K562 (cell line): Measurements from ENCODE around the gene USP32.

ENCODE experiments used
- BHLHE40 ChIP-seq: IDR thresholded peaks from 2 replicates; pipeline ENCODE4 v1.6.1; 2011; ENCODE audit warnings: low read length, improper control_type of control experiment
- CHD1 ChIP-seq: fragments of 200-600 bp; sonication (generic); IDR thresholded peaks from one replicate; pipeline ENCODE4 v1.6.1; 2012; ENCODE audit warnings: mild to moderate bottlenecking, moderate library complexity, low read length, inconsistent platforms
- FOXJ3 ChIP-seq: sonication (generic); formaldehyde crosslinking; IDR thresholded peaks from 2 replicates; pipeline ENCODE4 v1.4.0; 2020; ENCODE audit warnings: mild to moderate bottlenecking, missing genetic modification reagents
- JUNB ChIP-seq: fragments of 450-650 bp; formaldehyde crosslinking; conservative IDR thresholded peaks from 2 replicates; pipeline ENCODE4 v1.4.0; 2020; ENCODE audit warnings: mild to moderate bottlenecking
- POLR2A ChIP-seq: fragments of 450-650 bp; conservative IDR thresholded peaks from 2 replicates; pipeline ENCODE4 v1.6.1; 2016
- SOX6 ChIP-seq: fragments of 450-650 bp; IDR thresholded peaks from 2 replicates; pipeline ENCODE4 v1.6.1; 2014; ENCODE audit warnings: mild to moderate bottlenecking
- ZNF217 ChIP-seq: sonication (generic); formaldehyde crosslinking; IDR thresholded peaks from 2 replicates; pipeline ENCODE4 v1.8.0; 2022; ENCODE audit warnings: mild to moderate bottlenecking, missing genetic modification reagents
- TF ChIP-seq, protein P1 (sequence below): sonication (generic); formaldehyde crosslinking; IDR thresholded peaks from 2 replicates; pipeline ENCODE4 v1.8.1; 2023; ENCODE audit warnings: mild to moderate bottlenecking, missing genetic modification reagents
- TF ChIP-seq, protein P2 (sequence below): sonication (generic); formaldehyde crosslinking; IDR thresholded peaks from 2 replicates; pipeline ENCODE4 v1.8.1; 2023; ENCODE audit warnings: mild to moderate bottlenecking, missing genetic modification reagents
- TF ChIP-seq, protein P3 (sequence below), 3 experiments: IDR thresholded peaks in 2 of 3; conservative IDR thresholded peaks in 1 of 3; 2 replicates each; pipeline ENCODE4 v1.5.1; 2011 to 2012; ENCODE audit warnings: low read length in 3 of 3, mild to moderate bottlenecking in 3 of 3, control low read depth in 2 of 3, improper control_type of control experiment in 1 of 3, inconsistent platforms in 1 of 3, low read depth in 1 of 3, mixed read lengths in 1 of 3, moderate library complexity in 1 of 3; ENCODE audit not compliant: insufficient read depth in 2 of 3

DNA sequence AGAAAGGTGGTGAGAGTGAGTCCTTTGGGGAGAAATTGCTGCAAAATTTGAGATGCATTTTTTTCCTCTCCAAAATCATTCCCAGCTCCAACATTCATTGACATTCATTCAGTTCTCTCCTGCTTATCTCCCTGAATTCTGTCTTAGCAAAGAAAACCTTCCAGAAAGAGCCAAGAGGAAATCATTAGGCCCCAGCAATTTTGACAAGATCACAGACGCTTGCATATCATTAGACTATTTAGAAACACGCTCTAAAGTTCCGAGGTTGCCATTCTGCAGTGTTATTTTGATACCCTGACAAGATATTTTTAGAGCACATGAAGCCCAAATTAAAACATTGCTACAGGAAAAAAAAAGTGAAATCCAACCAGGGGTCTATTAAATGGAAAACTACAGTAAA is 20.8 kb upstream of the USP32 start:
- TF ChIP-seq CHD1 (no peak), BHLHE40 (no peak), ZNF217 (CRISPR knock-in tag) (no peak), SOX6 (no peak), JUNB (CRISPR knock-in tag) (no peak), POLR2A (no peak), FOXJ3 (CRISPR knock-in tag) (no peak)
- TF ChIP-seq, protein P1, sequence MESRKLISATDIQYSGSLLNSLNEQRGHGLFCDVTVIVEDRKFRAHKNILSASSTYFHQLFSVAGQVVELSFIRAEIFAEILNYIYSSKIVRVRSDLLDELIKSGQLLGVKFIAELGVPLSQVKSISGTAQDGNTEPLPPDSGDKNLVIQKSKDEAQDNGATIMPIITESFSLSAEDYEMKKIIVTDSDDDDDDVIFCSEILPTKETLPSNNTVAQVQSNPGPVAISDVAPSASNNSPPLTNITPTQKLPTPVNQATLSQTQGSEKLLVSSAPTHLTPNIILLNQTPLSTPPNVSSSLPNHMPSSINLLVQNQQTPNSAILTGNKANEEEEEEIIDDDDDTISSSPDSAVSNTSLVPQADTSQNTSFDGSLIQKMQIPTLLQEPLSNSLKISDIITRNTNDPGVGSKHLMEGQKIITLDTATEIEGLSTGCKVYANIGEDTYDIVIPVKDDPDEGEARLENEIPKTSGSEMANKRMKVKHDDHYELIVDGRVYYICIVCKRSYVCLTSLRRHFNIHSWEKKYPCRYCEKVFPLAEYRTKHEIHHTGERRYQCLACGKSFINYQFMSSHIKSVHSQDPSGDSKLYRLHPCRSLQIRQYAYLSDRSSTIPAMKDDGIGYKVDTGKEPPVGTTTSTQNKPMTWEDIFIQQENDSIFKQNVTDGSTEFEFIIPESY, result no peak
- TF ChIP-seq, protein P2, sequence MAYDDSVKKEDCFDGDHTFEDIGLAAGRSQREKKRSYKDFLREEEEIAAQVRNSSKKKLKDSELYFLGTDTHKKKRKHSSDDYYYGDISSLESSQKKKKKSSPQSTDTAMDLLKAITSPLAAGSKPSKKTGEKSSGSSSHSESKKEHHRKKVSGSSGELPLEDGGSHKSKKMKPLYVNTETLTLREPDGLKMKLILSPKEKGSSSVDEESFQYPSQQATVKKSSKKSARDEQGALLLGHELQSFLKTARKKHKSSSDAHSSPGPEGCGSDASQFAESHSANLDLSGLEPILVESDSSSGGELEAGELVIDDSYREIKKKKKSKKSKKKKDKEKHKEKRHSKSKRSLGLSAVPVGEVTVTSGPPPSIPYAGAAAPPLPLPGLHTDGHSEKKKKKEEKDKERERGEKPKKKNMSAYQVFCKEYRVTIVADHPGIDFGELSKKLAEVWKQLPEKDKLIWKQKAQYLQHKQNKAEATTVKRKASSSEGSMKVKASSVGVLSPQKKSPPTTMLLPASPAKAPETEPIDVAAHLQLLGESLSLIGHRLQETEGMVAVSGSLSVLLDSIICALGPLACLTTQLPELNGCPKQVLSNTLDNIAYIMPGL (CRISPR knock-in tag), result no peak
- TF ChIP-seq, protein P3, sequence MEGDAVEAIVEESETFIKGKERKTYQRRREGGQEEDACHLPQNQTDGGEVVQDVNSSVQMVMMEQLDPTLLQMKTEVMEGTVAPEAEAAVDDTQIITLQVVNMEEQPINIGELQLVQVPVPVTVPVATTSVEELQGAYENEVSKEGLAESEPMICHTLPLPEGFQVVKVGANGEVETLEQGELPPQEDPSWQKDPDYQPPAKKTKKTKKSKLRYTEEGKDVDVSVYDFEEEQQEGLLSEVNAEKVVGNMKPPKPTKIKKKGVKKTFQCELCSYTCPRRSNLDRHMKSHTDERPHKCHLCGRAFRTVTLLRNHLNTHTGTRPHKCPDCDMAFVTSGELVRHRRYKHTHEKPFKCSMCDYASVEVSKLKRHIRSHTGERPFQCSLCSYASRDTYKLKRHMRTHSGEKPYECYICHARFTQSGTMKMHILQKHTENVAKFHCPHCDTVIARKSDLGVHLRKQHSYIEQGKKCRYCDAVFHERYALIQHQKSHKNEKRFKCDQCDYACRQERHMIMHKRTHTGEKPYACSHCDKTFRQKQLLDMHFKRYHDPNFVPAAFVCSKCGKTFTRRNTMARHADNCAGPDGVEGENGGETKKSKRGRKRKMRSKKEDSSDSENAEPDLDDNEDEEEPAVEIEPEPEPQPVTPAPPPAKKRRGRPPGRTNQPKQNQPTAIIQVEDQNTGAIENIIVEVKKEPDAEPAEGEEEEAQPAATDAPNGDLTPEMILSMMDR (IDR thresholded peaks at IDR 0.05 in 2 of 3, conservative IDR thresholded peaks at IDR 0.05 in 1 of 3; ENCODE audit: insufficient read depth in 2 of 3, low read depth in 1 of 3, low read length in 3 of 3), result no peak
